ENCODE data around the gene NPAS3. TPM values are rescaled to one million over a fixed set of nuclear protein-coding genes. Genes with fewer than 3 reads are reported as not detected.
A peak's percentile ranks its signal among the peaks of the same experiment; 100 is the strongest.

NPAS3 gene
- 0.70 TPM in 1 of 2 replicates, not detected in the other for total RNA-seq

DNA sequence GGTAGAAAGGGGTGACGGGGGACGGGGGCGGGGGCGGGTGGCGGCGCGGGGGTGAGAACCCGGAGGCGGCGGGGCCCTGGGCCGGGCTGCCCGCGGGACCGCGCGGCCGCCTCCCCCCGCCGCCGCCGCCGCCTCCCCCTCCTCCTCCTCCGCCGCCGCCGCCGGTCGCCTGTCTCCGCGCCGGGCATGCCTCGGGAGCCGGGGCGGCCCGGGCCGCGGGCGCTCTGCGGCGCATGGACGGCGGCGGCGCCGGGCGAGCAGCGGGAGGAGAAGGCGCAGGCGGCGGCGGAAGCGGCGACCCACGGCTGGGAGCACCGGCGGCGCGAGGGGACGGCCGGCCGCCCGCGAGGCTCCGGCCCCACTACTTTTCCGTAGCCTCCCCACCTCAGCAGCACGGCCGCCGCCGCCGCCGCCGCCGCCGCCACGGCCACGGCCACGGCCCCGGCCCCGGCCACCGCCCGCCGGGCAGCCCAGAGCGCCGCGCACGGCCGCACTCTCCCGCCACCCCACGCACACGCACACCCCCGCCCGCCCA lies at the start of gene NPAS3:
TSS of gene NPAS3 (plus strand) at position 161 of the 535 bp plus-strand sequence.
- DNase-seq (ENCODE audit: low read depth) = no peak

DNA sequence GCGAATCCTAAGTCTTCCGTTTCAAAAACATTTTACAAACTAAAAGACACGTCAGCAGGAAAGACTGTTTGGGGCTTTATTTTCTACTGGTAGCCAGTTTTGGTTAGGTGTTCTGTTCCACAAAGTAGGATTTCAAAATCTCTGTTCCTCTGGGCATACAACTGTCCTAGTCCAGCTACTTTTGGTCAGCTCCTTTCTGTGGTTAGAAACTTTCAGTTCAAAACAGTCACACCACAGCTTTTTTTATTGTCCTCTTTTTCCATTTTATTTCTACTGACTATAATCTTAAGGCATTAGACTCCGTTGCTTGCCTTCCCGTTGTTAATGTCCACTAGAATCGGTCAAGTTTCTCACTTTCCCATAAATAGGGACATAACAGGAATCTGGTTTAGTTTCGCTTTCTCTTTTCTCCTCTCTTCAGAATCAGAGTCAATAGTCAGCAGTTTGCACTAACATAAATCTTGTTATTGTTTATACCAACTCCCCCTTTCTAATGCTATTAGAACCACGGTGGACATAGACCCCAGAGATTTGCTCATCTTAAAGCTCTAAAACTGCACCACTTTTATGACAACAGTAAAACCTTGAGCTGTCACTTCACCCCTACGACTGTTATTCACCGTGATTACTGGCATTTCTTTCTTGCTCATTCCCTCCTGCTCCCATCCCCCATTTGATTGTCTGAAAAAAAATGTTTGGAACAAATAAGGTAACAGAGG lies 41.5 kb upstream of the NPAS3 start:
- DNase-seq (ENCODE audit: low read depth) = peak; percentile 70

DNA sequence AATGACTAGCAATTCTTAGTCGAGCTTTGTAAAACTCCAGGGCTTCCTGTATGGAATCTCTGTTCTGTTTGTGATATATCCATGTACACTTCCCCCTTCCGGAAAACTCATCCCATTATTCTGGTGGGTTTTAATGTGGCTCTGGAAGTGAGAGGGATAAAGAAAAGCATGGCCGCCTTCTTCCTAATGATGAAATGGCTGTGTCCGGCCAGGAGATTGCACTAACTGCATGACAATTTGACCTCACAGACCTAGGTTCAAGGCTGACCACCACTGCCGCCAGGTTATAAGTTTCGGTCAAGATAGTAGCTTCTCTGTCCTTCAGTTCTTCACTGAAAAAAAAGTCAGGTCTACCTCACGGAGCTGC lies 41.0 kb upstream of the NPAS3 start:
- no peak for DNase-seq (ENCODE audit: low read depth)

- no peak for DNase-seq (ENCODE audit: low read depth)
These were observed 39.8 kb upstream of the NPAS3 start for GRCh38 chr14:32898876-32899275.

DNA sequence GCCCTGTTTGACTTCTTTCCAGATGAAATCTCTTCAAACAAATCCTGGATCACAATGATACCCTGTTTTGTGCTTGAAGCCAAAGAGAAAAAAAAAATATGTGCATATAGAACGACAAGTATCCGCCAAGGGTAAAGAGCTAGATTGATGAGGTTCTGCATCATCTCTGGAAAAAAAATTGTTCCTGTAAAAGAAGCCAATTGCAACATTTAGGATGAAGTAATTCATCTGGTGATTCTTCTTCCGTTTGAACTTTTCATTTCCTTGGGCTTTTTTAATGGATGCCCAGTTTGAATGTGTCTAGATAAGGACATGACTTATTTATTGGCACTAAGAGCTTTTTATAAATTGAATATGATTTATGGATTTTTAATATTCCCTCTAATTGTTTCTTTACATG lies 38.1 kb upstream of the NPAS3 start:
- DNase-seq (ENCODE audit: low read depth) = no peak

GRCh38 chr14:32905013-32905412 lies 33.7 kb upstream of the NPAS3 start:
- DNase-seq (ENCODE audit: low read depth) = no peak

DNA sequence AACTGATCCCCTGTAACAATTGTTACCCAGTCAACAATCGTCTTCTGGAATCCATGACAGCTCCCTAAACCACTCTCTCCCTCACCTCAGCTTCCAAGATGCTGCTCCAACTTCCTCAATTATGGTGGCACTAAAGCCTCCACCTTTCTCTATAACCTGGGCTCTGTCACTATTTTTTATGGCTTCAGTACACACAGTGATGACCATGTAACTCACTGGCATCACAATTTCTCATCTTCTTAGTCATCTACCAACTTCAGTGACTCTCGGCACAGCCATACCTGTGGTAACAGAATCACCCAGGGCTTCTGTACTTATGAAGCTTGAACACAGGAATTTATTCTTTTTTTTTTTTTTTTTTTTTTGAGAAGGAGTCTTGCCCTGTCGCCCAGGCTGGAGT lies 32.0 kb upstream of the NPAS3 start:
- no peak for DNase-seq (ENCODE audit: low read depth)

DNA sequence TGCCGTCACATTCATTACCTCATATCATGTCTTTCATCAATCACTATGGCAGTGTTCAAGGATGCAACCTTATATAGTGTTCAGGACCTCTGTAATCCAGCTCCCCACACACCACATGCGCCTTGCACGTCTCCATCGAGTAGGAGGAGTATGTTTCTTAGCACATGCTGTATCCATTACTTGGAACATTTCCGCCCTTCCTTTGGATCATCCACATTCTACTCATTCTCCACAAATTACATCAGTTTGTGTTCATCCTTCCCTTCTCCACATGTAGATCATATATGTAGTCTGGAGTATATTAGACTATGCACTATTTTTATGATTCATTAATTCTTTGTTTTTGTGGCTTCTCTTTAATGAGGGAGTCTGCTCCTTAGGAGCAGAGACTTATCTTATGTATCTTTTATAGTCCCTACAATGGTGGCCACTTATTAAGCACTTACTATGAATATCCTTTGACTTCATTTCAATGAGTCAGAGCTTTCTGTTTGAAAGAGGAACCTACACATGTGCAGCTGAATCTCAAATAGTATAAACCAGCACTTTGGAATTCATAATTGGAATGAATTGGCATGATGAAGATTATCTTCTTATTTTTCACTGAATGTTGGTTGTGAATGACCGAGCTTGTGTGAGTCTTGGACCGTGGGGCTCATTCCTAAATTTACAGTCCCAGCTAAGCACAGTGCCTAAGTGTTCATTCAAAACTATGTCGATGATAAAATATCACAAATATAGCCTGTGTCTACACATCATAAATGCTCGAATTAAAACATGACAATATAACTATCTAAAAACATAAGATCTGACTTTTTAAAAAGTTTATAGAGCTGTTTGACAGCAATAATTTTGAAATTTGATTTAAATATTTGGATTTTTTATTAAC lies 30.2 kb upstream of the NPAS3 start:
- no peak for DNase-seq (ENCODE audit: low read depth)

GRCh38 chr14:32913725-32914124 lies 25.0 kb upstream of the NPAS3 start:
- peak; percentile 6 for DNase-seq (ENCODE audit: low read depth)

DNA sequence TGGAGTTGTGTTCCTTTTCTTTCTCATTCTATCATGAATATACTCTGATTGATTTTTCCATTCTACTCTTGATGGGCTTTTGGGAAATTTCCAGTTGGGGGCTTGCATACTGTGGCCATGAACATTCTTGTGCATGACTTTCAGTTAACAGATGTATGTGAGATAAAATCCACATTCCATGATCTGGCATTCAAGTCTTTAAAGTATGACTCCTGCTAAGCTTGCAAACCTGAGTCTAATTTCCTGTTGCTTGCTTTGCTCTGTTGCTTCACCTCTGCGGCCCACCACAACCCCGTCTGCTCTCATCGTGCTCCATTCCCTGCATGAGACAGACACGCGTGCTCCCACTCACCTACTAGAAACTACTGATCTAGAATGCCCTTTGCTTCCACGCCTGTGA lies 24.3 kb upstream of the NPAS3 start:
- no peak for DNase-seq (ENCODE audit: low read depth)

- DNase-seq (ENCODE audit: low read depth) = no peak
These were observed 17.9 kb upstream of the NPAS3 start for GRCh38 chr14:32920696-32921276.

DNA sequence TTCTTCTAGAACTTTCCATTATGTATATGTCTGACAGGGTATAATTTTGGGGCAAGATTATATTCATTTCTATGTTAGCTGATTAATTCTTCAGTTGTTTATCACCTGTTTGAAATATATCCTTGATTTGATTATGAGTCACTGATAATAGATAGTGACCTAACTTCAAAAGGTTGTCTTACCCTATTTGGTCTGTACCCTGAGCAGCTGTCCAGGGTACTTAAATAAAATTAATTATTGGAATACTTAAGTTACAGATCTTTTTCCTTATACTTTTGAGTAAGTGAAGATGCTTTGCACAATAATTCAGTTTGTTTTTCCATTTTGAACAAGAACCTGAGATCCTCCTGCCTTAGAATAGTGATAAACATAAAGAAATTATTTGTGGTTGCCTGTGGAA lies 13.2 kb upstream of the NPAS3 start:
- DNase-seq (ENCODE audit: low read depth) = peak; percentile 11

DNA sequence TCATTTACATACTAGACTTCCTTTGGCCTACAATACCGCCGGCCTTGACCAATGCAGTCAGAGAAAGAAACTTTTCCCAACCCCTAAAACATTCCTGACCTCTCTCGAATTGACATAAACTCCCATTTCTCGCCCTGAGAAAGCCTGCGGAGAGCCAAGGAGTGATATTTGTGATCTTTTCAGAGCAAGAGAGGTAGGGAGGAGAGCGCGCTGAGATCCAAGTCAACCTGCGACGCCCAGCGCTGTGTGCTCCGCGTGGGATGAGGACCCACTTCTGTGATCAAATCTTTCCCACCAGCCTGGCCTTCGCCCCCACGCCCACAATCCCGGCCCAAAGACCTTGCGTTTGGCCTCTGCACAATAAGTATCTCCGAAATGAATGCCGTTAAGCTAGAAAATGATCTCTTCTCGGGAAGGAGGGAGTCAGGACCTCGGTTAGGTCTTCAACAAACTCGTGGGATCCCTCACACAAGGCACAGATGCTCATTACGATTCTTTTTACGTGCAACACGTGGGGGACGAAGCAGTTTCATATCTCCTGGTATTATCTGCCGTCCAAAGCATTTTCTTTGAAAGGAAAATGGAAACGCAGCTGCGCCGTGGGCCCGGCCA lies 6.3 kb upstream of the NPAS3 start:
- DNase-seq (ENCODE audit: low read depth) = no peak

DNA sequence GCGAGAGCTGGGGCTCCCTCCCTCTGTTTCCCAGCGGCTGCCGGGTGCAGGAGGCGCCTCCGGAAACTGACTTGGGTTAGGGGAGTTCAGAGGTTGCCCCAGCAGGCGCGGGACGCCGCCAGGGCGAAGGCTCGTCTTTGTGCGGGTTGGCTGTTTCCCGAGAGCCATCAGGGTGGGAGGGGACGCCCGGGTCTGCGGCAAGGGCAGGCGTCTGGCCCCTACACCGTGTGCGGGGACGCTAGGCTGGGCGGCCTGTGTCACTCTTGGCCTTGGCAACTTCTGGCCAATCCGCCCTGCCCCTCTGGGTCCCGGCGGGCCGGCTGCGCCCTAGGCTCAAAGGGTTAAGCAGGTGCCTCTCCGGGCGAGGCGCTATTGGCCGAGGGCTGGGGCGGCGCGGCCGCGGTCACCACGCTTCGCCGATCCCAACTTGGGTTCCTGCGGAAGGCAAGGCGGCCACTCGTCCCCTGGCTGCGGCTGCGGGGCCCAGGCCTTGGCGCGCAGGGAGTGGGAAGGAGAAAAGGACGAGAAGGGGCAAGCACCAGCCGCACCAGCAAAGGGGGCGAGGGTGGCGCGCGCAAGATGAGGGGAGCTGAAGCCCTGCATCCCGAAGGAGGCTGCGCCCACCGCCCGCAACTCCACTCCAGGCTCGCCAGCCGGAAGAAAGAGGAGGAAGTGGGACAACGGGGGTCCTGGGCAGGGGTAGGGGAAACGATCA lies 5.6 kb upstream of the NPAS3 start:
- no peak for DNase-seq (ENCODE audit: low read depth)

DNA sequence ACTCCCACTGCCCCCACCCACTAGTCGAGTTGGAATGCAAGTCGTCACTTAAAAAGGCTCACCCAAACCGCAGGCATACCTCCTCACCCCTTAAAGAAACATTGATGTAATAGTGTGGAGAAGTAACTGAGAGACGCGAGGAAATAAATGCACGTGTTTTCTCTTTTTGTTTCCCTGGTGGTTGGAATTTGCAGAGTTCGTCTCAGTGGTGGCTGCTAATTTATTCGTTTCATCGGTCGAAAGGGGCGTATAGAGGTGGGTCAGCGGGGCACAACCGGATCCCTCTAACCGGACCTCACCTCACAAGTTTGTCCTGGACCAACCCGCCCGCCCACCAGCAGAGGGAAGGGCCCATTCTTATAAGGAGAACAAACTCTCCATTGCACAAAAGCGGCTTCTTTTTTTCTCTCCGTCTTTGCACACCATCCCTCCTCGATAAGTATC lies 5.0 kb upstream of the NPAS3 start:
- peak; percentile 34 for DNase-seq (ENCODE audit: low read depth)

- DNase-seq (ENCODE audit: low read depth) = no peak
These were observed 4.4 kb upstream of the NPAS3 start for GRCh38 chr14:32934073-32934880.

GRCh38 chr14:32934881-32935633 lies 3.6 kb upstream of the NPAS3 start:
- DNase-seq (ENCODE audit: low read depth) = no peak

- peak; percentile 26 for DNase-seq (ENCODE audit: low read depth)
These were observed 781 bp downstream of the NPAS3 start for GRCh38 chr14:32939254-32940065.
